Stimulated activated CD4-positive, alpha-beta T cell treated with anti-CD3 and anti-CD28 coated beads, Interleukin-1b, Interleukin-23, amount 100 ng/mL, for 1 hour (primary cell): Measurements from ENCODE around the gene SLCO2A1.
"Not testable (repeated sequence)": the region's sequence is repeated elsewhere in the genome, so short reads cannot be mapped to it uniquely, and the experiment has no call there.

Experiments used
- DNase-seq, 2 donors: peaks; one replicate each; pipeline ENCODE4 v3.0.0-alpha.2; 2020; ENCODE audit warnings: low read depth in 2 of 2

Gene SLCO2A1

GRCh38 chr3:134029734-134030378 lies at the start of gene SLCO2A1:
TSS of gene SLCO2A1 (minus strand) at chr3:134029925. CDS start at chr3:134029802, 123 bp downstream.
- no peak for DNase-seq

- no peak for DNase-seq
These were observed 49.4 kb upstream of the SLCO2A1 start for GRCh38 chr3:134079111-134079547.

- DNase-seq: no peak
These were observed 48.6 kb upstream of the SLCO2A1 start for GRCh38 chr3:134078169-134078831.

- no peak for DNase-seq
These were observed 48.0 kb upstream of the SLCO2A1 start for GRCh38 chr3:134077649-134078161.

GRCh38 chr3:134076851-134077250 lies 47.1 kb upstream of the SLCO2A1 start:
- DNase-seq: no peak

GRCh38 chr3:134075846-134076245 lies 46.1 kb upstream of the SLCO2A1 start:
- DNase-seq: no peak

GRCh38 chr3:134075568-134075825 lies 45.8 kb upstream of the SLCO2A1 start:
- DNase-seq: no peak

GRCh38 chr3:134074790-134075567 lies 45.3 kb upstream of the SLCO2A1 start:
- no peak for DNase-seq

- DNase-seq: no peak
These were observed 44.5 kb upstream of the SLCO2A1 start for GRCh38 chr3:134074001-134074789.

- no peak for DNase-seq
These were observed 43.8 kb upstream of the SLCO2A1 start for GRCh38 chr3:134073583-134073945.

- DNase-seq: no peak
These were observed 43.3 kb upstream of the SLCO2A1 start for GRCh38 chr3:134072881-134073582.

GRCh38 chr3:134070281-134070680 lies 40.6 kb upstream of the SLCO2A1 start:
- DNase-seq: not testable (repeated sequence)

- DNase-seq: no peak
These were observed 38.7 kb upstream of the SLCO2A1 start for GRCh38 chr3:134068429-134068828.

- no peak for DNase-seq
These were observed 37.9 kb upstream of the SLCO2A1 start for GRCh38 chr3:134067531-134068161.

GRCh38 chr3:134066651-134067530 lies 37.2 kb upstream of the SLCO2A1 start:
- DNase-seq: no peak

- no peak for DNase-seq
These were observed 36.4 kb upstream of the SLCO2A1 start for GRCh38 chr3:134066158-134066541.

GRCh38 chr3:134065252-134066157 lies 35.8 kb upstream of the SLCO2A1 start:
- no peak for DNase-seq

GRCh38 chr3:134064081-134064480 lies 34.4 kb upstream of the SLCO2A1 start:
- DNase-seq: no peak

- DNase-seq: no peak
These were observed 31.7 kb upstream of the SLCO2A1 start for GRCh38 chr3:134061401-134061800.
